Left ventricle myocardium superior (tissue), 1 donor: ENCODE data around the gene ZNF462. TPM values are rescaled to one million over a fixed set of nuclear protein-coding genes. Genes with fewer than 3 reads are reported as not detected.
A peak's percentile ranks its signal among the peaks of the same experiment; 100 is the strongest.
"Not testable (repeated sequence)": the region's sequence is repeated elsewhere in the genome, so short reads cannot be mapped to it uniquely, and the experiment has no call there.

ENCODE experiments used
- ATAC-seq: fragments of 200-7000 bp; cut with Tn5 transposase; one replicate; pipeline ENCODE4 v1.9.1; 2020; ENCODE audit warnings: mild to moderate bottlenecking, moderate library complexity
- DNase-seq: peaks from one replicate; pipeline ENCODE4 v3.0.0-alpha.2; 2020
- intact Hi-C: fragments of 100-400 bp; cut with micrococcal nuclease; formaldehyde crosslinking; loops from one replicate; pipeline ENCODE4 v1.11.0; 2022
- total RNA-seq: library from RNA; stranded (reverse); fragmentation: NEBNext Ultra II Directional; extraction: Animal tissue kit (Norgen Biotek cat#: 25700); gene quantifications from one replicate; pipeline ENCODE4 v1.2.1, GENCODE V29; 2021
- donor health status: DM: no; HTN: yes; CAD: no; lungs with severe emphysema.

Gene ZNF462
- total RNA-seq, 1 donor from 2014 or later, result 23.0 TPM

DNA sequence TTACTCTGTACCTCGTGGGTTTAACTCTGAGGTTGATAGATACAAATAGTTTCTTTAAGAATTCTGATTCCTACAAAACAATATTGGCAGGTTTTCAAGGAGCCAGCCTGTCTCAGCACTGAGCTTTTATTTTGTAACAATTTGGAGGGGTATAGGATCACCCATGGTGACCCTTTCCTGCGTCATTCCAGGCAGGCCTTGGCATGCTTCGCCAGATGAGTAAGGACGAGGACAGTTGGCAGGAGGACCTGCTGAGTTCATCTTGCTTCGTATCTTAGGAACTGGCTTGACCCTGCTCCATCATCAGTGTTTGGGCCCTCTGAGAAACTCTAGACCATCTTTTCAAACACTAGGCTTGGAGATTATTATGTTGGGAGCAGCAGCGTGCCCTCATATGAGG, 17.9 kb downstream of the ZNF462 start:
- intact Hi-C loops, result no loop called here
- ATAC-seq (no peak), DNase-seq (no peak)

GRCh38 chr9:106883030-106883429, 20.1 kb downstream of the ZNF462 start:
- ATAC-seq (no peak), DNase-seq (no peak)
- intact Hi-C loops, result no loop called here

- ATAC-seq (no peak), DNase-seq (no peak)
- intact Hi-C loops, result no loop called here
These were observed 20.7 kb downstream of the ZNF462 start for GRCh38 chr9:106883626-106884190.

- ATAC-seq, result peak; percentile 58
- intact Hi-C loops, result no loop called here
- no peak for DNase-seq
These were observed 22.5 kb downstream of the ZNF462 start for GRCh38 chr9:106885451-106885850.

- intact Hi-C loops, result no loop called here
- ATAC-seq, result peak; percentile 65
- no peak for DNase-seq
These were observed 23.4 kb downstream of the ZNF462 start for GRCh38 chr9:106886111-106887046.

DNA sequence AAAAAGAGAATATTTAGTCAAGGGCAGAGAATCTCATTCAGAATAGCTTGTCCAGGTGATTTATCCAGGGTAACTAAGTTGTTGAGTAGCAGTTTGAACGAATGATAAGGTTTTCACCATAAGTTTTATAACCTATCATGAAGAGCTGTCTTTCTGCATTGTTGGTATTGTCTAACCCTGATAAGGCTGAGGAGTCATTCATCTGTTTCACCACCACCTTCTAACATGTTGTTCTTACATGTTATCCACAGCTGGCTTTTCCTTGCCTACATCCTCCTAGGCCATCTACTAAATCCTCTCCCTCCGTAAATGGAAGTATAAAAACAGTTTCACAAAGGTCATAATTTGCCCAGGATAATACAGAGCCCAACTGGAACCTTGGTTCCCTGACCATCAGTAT, 24.1 kb downstream of the ZNF462 start:
- intact Hi-C loops, result no loop called here
- no peak for DNase-seq
- ATAC-seq, result no peak

DNA sequence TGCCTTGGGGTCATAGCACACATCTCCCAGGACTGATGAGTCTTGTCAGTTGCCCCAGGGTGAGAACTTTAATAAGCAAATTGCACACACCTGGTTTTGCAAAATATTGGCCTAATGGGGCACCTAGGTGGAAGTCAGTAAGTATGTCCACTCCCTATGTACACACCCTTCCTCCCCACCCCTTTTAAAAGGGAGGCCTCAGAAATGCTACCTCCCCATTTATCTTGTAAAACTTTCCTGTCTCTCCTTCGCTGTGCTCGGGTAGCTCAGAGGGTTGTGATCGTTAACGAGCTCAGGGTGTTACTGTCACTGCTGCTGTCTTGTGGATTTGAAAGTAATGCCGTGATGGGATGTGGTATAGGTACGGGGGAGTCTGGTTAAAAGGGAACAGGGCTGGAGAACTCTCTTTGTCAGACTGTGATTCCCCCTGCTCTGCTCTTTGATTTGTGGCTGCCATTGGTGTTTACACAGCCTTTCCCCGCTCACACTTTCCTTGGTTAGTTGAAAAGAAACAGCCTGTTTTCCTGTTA, 26.2 kb downstream of the ZNF462 start:
- no peak for DNase-seq
- intact Hi-C loops, result no loop called here

GRCh38 chr9:106890608-106891007, 27.6 kb downstream of the ZNF462 start:
- DNase-seq (no peak), ATAC-seq (no peak)
- intact Hi-C loops, result no loop called here

More for the DNA sequence above, 26.2 kb downstream of the ZNF462 start:
- ATAC-seq, result no peak

GRCh38 chr9:106891286-106891685, 28.3 kb downstream of the ZNF462 start:
- intact Hi-C loops, result no loop called here
- ATAC-seq (no peak), DNase-seq (no peak)

DNA sequence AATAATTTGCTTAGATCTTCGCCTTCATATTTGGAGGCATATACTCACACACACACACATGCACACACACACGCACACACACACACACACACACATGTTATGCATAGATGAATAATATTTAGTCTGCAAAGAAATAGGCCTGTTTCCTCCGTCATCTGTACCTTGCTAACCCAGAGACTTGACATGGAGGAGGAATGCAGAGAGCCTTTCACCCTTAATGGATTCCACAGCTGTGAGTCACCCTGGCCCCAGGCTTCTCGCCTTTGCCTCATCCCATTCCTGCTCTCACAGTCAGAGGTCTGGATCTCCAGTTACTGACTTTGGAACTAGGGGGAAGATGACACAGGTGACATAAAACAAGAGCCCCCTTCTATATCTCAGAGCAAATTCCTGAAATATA, 29.7 kb downstream of the ZNF462 start:
- DNase-seq (no peak), ATAC-seq (peak; percentile 79)
- intact Hi-C loops, result no loop called here

- DNase-seq (no peak), ATAC-seq (no peak)
- intact Hi-C loops, result no loop called here
These were observed 30.1 kb downstream of the ZNF462 start for GRCh38 chr9:106893088-106893487.

DNA sequence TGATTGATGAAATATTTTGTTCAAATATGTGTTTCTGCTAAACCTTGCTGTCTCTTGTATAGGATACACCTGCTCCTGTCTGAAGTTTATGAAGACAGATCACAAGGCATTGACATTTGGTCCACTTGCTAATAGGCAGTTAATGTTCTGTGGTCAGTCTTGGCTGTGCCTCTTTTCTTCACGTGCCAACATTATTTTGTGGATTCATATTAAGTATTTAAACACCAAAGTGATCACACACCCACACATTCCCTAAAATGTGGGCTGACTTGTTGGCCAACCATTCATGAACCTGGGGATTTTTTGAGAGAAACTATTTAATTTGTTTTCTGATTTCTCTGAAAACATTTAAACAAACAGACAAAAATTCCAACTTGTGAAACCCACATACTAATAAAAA, 33.7 kb downstream of the ZNF462 start:
- intact Hi-C loops, result no loop called here
- no peak for ATAC-seq

GRCh38 chr9:106897236-106897635, 34.3 kb downstream of the ZNF462 start:
- intact Hi-C loops, result no loop called here
- ATAC-seq (peak; percentile 21), DNase-seq (no peak)

More for the DNA sequence above, 33.7 kb downstream of the ZNF462 start:
- no peak for DNase-seq

DNA sequence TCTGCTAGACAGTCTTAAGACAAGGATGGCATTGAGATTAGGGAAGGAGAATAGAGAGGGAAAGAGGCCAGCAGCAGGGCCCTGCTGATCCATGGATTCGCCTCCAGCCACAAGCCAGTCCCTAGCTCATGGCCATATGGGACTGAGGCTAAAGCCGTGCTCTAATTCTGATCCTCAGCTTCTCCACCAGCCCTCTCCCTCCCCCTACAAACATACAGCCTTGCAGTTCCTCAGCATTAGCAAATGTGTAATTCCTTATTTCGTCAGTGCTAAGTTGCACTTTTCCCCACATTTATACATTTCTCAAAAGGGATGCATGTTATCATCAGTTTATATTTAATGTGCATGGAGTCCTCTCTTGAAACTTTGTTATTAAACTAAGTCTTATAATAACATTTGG, 34.8 kb downstream of the ZNF462 start:
- DNase-seq (no peak), ATAC-seq (peak; percentile 23)
- intact Hi-C loops, result no loop called here

- ATAC-seq, DNase-seq: not testable (repeated sequence)
These were observed 37.6 kb downstream of the ZNF462 start for GRCh38 chr9:106900523-106900922.

DNA sequence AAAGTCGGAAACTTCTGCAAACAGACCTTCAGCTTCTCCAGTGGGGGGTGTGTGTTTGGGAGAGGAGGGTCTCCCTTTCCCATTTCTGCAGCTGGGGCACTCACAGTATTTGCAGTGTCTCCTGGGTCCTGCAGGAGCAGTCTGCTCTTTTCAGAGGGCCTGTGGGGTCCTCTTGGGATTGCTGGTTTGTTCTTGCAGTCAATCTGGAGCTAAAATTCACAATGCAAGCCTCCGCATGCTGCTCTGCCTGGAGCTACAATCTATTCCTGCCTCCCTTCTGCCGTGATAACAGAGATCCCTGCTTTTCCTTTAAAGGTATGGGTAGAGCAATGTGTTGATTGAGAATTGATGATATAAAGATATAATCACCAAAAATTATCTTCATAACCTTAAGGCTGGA, 43.2 kb downstream of the ZNF462 start:
- intact Hi-C loops, result no loop called here
- ATAC-seq, result no peak
- DNase-seq, result no peak

More at GRCh38 chr9:106900523-106900922, 37.6 kb downstream of the ZNF462 start:
- intact Hi-C loops, result not testable (repeated sequence)

DNA sequence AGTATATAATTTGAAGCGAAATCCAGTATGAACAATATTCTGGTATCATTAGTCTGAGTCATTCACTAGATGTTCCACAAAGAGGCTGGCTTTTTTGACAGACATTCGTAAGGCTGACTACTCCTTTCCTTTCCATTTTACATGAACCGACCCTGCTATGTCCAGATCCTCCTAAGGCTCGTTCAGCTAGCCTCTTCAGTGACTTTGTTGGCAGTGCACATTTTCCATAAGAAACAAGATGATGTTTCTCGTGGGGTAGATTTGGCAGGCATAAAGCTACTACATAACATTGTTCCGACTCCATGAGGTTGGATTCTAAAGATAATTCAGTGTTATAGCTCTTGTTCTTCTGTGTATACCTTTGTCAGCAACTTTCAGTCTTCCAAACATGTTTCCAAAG, 49.0 kb downstream of the ZNF462 start:
- intact Hi-C loops, result no loop called here
- ATAC-seq (no peak), DNase-seq (no peak)

DNA sequence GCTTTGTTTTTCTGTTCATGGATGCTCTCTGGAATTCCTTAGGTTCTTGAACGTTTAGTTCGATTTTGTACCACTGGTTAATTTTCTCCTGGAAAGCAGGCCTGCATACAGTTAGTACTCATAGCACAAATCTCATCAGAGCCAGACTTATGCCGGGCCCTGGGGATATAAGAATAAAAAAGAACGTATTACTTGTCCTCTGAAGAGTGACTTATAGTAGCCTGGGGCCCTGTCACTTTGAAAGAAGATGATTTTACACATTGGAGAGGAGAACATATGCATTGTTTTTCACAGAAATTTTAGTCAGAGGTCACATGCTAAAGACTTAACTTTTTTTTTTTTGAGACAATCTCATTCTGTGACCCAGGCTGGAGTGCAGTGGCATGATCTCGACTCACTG, 50.3 kb downstream of the ZNF462 start:
- DNase-seq (no peak), ATAC-seq (no peak)
- intact Hi-C loops, result no loop called here

- intact Hi-C loops, result no loop called here
- ATAC-seq, result no peak
- no peak for DNase-seq
These were observed 52.9 kb downstream of the ZNF462 start for GRCh38 chr9:106915851-106916250.

GRCh38 chr9:106916466-106917235, 53.7 kb downstream of the ZNF462 start:
- intact Hi-C loops, result no loop called here
- peak; percentile 17 for ATAC-seq

More at GRCh38 chr9:106916466-106917235, 53.7 kb downstream of the ZNF462 start:
- peak; percentile 46 for DNase-seq
